Left ventricle myocardium superior (tissue), 1 donor: ENCODE results near the gene KRT83. TPM values are rescaled to one million over a fixed set of nuclear protein-coding genes. Genes with fewer than 3 reads are reported as not detected.
"Not testable (repeated sequence)": the region's sequence is repeated elsewhere in the genome, so short reads cannot be mapped to it uniquely, and the experiment has no call there.

Source experiments
- ATAC-seq: fragments of 200-7000 bp; cut with Tn5 transposase; one replicate; pipeline ENCODE4 v1.9.1; 2020; ENCODE audit warnings: mild to moderate bottlenecking, moderate library complexity
- DNase-seq: peaks from one replicate; pipeline ENCODE4 v3.0.0-alpha.2; 2020
- intact Hi-C: fragments of 100-400 bp; cut with micrococcal nuclease; formaldehyde crosslinking; loops from one replicate; pipeline ENCODE4 v1.11.0; 2022
- total RNA-seq: library from RNA; stranded (reverse); fragmentation: NEBNext Ultra II Directional; extraction: Animal tissue kit (Norgen Biotek cat#: 25700); gene quantifications from one replicate; pipeline ENCODE4 v1.2.1, GENCODE V29; 2021
- donor health status: DM: no; HTN: yes; CAD: no; lungs with severe emphysema.

The KRT83 gene
- total RNA-seq, 1 donor from 2014 or later, result not detected

DNA sequence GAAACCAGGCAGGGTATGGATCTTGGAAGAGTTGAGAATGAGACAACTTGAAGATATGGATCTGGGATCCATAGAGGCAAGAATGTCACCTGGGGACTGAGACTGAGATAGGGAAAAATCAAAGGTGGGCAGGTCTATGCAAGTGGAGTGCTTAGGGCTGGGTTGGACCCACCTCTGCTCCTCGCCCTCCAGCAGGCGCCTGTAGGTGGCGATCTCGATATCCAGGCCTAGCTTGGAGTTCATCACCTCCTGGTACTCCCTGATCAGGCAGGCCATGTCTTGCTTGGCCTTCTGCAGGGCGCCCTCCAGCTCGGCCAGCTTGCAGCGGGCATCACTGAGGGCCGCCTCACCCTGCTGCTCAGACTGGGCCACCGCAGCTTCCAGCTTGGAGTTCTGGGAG is 5.5 kb downstream of the KRT83 start:
- intact Hi-C loops, DNase-seq, ATAC-seq: not testable (repeated sequence)

DNA sequence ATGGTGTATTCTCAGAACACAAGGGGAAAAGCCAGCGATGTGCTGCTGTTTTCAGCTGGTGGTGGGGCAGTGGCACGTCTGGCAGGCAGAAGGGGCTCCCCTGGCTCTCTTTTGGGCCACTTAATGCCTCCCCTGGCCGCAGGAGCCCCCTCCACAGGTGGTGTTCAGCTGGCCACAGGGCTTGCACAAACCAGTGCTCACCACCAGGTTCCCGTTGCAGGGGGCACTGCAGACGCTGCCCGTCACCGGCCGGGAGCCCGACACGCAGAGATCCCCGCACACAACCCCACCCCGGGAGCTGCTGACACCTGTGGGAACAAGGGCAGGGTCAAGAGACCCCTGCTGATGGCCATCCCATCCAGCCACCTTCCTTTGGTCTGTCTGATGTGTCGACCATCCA is 6.7 kb downstream of the KRT83 start:
- ATAC-seq (no peak), DNase-seq (no peak)
- intact Hi-C loops, result no loop called here

DNA sequence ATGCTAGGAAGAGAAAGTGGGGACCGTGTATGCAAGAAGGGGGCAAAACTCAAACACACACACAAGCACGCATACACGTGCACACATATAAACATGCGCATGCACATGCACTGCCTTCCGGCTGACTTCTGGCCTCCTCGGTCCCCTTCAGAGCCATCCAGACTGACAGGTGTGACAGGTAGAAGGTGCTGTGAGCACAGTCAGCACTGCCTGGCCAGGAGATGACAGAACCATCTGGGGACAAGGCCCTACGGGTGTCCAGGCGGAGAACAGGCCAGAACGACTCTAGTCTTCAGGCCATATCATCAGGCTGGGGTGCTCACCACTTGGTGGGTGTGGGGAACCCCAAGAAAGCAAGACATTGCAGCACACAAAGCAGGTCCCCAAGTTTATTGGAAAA is 7.3 kb downstream of the KRT83 start:
- ATAC-seq (no peak), DNase-seq (no peak)
- intact Hi-C loops, result no loop called here

- ATAC-seq, result no peak
- no peak for DNase-seq
These were observed 7.7 kb downstream of the KRT83 start for GRCh38 chr12:52313461-52313860.

DNA sequence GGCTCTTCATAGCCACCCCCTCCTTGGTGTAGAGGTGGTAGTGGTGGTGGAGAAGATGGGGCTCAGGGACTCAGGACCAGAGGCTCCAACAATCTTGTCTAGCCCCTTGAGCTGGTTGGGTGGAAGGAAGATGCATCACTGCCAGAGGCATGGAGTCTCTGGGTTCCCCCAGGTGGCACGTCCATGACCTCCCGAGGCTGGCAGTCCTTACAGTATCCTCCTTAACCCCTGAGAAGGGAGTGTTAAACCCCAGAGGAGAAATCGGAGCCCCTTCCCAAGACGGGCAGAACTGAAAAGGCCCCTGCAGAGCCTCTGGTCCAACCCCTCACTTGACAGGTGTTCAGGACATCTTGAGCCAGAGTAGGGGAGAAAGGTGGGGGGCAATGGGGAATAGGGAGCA is 9.1 kb downstream of the KRT83 start:
- DNase-seq (no peak), ATAC-seq (no peak)
- intact Hi-C loops, result no loop called here

More at GRCh38 chr12:52313461-52313860, 7.7 kb downstream of the KRT83 start:
- intact Hi-C loops, result no loop called here

DNA sequence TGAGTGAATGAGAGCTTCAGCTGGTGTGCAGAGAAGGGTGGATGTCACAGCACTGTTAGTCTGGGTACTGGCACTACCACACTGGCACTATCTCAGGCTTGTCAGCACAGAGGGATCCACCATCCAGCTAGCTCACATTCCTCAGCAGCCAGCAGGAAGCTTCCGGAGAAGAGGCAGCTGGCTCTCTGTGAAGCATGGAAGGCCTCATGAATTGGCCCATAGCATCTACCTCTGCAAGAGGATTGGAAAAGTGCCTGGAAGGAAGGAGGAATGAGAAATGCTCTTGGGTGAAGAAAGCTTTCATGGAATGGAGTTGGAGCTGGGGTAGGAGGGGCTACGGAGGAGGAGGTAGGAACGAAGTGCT is 9.9 kb downstream of the KRT83 start:
- DNase-seq (no peak), ATAC-seq (peak; percentile 23)
- intact Hi-C loops, result no loop called here

GRCh38 chr12:52310622-52311284 is 10.4 kb downstream of the KRT83 start:
- intact Hi-C loops, result no loop called here
- DNase-seq, result no peak
- no peak for ATAC-seq

GRCh38 chr12:52308806-52309425 is 12.3 kb downstream of the KRT83 start:
- DNase-seq (no peak), ATAC-seq (no peak)
- intact Hi-C loops, result no loop called here

DNA sequence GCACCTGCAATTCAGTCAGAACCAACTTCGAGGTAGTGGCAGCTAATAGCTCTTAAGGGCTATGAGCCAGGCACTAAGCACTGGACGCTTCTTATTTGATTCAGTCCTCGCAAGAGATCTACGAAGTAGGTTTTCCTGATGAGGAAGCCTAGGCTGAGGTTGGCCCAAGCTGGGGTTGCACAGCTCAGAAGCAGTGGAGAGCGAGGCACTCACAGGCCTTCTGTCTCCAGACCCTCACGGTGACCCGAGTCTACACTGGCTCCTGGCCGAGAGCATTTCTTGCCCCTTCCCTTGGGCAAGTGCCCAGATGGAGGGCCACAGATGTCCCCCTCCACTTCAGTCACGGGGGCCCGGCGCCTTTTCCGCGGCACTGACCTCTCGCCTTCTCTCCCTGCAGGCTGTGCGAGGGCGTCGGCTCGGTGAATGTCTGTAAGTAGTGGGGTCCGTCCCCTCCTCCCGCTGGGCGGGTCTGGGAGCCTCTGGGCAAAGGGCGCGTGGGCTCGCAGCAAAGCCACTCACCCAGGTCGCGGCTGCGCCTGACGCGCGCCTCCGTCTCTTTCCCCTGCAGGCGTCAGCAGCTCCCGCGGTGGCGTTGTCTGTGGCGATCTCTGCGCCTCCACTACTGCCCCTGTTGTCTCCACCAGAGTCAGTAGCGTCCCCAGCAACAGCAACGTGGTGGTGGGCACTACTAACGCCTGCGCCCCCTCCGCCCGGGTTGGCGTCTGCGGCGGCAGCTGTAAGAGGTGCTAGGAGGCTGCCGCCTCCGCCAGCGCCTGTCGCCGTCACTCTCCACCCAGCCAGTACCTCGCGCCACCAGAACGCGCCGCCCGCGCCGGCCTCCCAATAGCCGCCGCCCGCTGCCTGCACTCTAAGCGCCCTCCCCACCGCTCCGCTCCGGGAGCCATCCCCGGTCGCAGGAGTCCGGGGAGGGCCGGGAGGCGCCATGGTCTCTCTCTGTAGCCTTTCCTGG is 13.1 kb downstream of the KRT83 start:
- intact Hi-C loops, result no loop called here
- DNase-seq, result peak; percentile 67
- peak; percentile 93 for ATAC-seq

GRCh38 chr12:52306731-52307130 is 14.5 kb downstream of the KRT83 start:
- intact Hi-C loops, result no loop called here
- ATAC-seq, result no peak
- DNase-seq, result no peak

DNA sequence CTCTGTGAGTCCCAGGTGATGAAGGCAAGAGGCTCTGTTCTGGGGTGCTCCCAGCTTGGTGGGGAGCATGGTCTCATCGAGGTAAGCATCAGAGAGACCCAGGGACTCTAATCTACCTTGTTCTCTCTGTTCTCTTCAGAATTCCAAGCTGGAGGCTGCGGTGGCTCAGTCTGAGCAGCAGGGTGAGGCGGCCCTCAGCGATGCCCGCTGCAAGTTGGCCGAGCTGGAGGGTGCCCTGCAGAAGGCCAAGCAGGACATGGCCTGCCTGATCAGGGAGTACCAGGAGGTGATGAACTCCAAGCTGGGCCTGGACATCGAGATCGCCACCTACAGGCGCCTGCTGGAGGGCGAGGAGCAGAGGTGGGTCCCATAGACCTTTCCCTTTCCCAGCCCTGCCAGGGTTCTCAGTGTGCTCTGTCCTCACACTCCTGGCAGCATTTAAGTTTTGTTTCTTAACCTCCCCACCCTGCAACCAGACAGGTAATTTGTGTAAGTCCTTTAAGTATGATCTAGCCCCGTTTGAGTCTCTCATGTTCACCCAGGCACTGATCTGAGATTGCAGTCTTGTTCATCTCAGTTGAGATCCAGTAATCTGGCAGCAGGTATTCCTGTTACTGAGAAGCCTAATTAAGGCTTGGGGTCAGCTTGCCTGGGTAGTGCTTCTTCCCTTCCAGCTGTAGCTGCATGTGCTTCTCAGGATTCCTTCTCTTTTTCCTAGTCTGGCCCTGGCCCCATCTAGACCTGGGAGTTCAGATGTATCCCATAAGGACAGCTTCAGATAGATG is 15.1 kb downstream of the KRT83 start:
- DNase-seq (no peak), ATAC-seq (no peak)
- intact Hi-C loops, result no loop called here

GRCh38 chr12:52304941-52305411 is 16.2 kb downstream of the KRT83 start:
- ATAC-seq, DNase-seq, intact Hi-C loops: not testable (repeated sequence)

GRCh38 chr12:52302242-52302914 is 18.8 kb downstream of the KRT83 start:
- not testable (repeated sequence) for ATAC-seq

GRCh38 chr12:52301721-52302120 is 19.5 kb downstream of the KRT83 start:
- ATAC-seq, DNase-seq, intact Hi-C loops: not testable (repeated sequence)

More at GRCh38 chr12:52302242-52302914, 18.8 kb downstream of the KRT83 start:
- DNase-seq, intact Hi-C loops: not testable (repeated sequence)

- DNase-seq, result no peak
- intact Hi-C loops, result no loop called here
- ATAC-seq, result no peak
These were observed 20.2 kb downstream of the KRT83 start for GRCh38 chr12:52300796-52301691.

DNA sequence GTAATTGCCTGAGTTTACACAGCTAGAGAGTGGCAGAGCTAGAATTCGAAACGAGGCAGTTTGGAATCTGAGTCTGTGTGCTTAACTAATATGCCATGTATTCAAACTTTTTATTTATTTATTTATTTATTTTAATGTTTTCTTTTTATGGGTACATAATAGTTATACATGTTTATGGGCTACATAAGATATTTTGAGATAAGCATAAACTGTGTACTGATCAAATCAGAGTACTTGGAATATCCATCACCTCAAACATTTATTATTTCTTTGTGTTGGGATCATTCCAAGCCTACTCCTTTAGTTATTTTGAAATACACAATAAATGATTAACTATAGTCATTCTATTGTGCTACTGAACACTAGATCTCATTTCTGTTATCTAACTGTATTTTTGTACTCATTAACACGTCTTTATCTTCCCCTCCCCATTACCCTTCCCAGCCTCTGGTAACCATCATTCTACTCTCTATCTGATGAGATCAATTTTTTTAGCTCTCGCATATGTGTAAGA is 22.5 kb downstream of the KRT83 start:
- DNase-seq (no peak), ATAC-seq (no peak)
- intact Hi-C loops, result no loop called here

- no peak for ATAC-seq
- DNase-seq, result no peak
- intact Hi-C loops, result no loop called here
These were observed 24.5 kb downstream of the KRT83 start for GRCh38 chr12:52296572-52297215.
